ENCODE measurements around the gene PRDM15. TPM values are rescaled to one million over a fixed set of nuclear protein-coding genes. Genes with fewer than 3 reads are reported as not detected.
A peak's percentile ranks its signal among the peaks of the same experiment; 100 is the strongest.

The PRDM15 gene
- total RNA-seq, 1 donor from 2014 or later, result 12.0 TPM

GRCh38 chr21:41856572-41856971 lies 22.6 kb downstream of the PRDM15 start:
- Mint-ChIP-seq H3K9me3 (no peaks in the 10 kb centered on the region), H3K4me1 (no peaks in the 10 kb centered on the region), H3K36me3 (ENCODE audit: low read depth) (peaks cover 7% of the 10 kb centered on the region), H3K4me3 (no peak overlapping the region), H3K27me3 (ENCODE audit: low read depth) (no peaks in the 10 kb centered on the region), H3K27ac (ENCODE audit: unreplicated experiment) (peak overlapping the region; percentile 80)
- TF ChIP-seq CTCF (conservative IDR thresholded peaks at IDR 0.05), result no peak
- DNase-seq (ENCODE audit: low read depth, low spot score), result no peak

- Mint-ChIP-seq H3K27ac (ENCODE audit: unreplicated experiment) (no peak overlapping the region), H3K4me1 (peaks cover 4% of the 10 kb centered on the region), H3K4me3 (no peak overlapping the region), H3K9me3 (no peaks in the 10 kb centered on the region), H3K36me3 (ENCODE audit: low read depth) (peaks cover 10% of the 10 kb centered on the region), H3K27me3 (ENCODE audit: low read depth) (no peaks in the 10 kb centered on the region)
- no peak for TF ChIP-seq CTCF (conservative IDR thresholded peaks at IDR 0.05)
- no peak for DNase-seq (ENCODE audit: low read depth, low spot score)
Measured at GRCh38 chr21:41854426-41854995, 24.6 kb downstream of the PRDM15 start.

GRCh38 chr21:41852929-41853320 lies 26.2 kb downstream of the PRDM15 start:
- H3K27me3 Mint-ChIP-seq (ENCODE audit: low read depth), result no peaks in the 10 kb centered on the region
- H3K4me1 Mint-ChIP-seq, result peaks cover 7% of the 10 kb centered on the region
- H3K27ac Mint-ChIP-seq (ENCODE audit: unreplicated experiment), result no peak overlapping the region
- no peaks in the 10 kb centered on the region for H3K9me3 Mint-ChIP-seq
- TF ChIP-seq CTCF (conservative IDR thresholded peaks at IDR 0.05), result no peak
- DNase-seq (ENCODE audit: low read depth, low spot score), result no peak
- H3K4me3 Mint-ChIP-seq, result no peak overlapping the region
- peaks cover 10% of the 10 kb centered on the region for H3K36me3 Mint-ChIP-seq (ENCODE audit: low read depth)

- Mint-ChIP-seq H3K9me3 (no peaks in the 10 kb centered on the region), H3K27ac (ENCODE audit: unreplicated experiment) (no peak overlapping the region), H3K4me3 (no peak overlapping the region), H3K36me3 (ENCODE audit: low read depth) (peaks cover 10% of the 10 kb centered on the region), H3K4me1 (peaks cover 9% of the 10 kb centered on the region), H3K27me3 (ENCODE audit: low read depth) (no peaks in the 10 kb centered on the region)
- no peak for DNase-seq (ENCODE audit: low read depth, low spot score)
- no peak for TF ChIP-seq CTCF (conservative IDR thresholded peaks at IDR 0.05)
Measured at GRCh38 chr21:41852151-41852928, 26.8 kb downstream of the PRDM15 start.

GRCh38 chr21:41851090-41851790 lies 27.9 kb downstream of the PRDM15 start:
- Mint-ChIP-seq H3K4me3 (no peak overlapping the region), H3K4me1 (peaks cover 15% of the 10 kb centered on the region), H3K36me3 (ENCODE audit: low read depth) (peaks cover 6% of the 10 kb centered on the region), H3K9me3 (no peaks in the 10 kb centered on the region), H3K27me3 (ENCODE audit: low read depth) (no peaks in the 10 kb centered on the region), H3K27ac (ENCODE audit: unreplicated experiment) (no peak overlapping the region)
- DNase-seq (ENCODE audit: low read depth, low spot score), result no peak
- no peak for TF ChIP-seq CTCF (conservative IDR thresholded peaks at IDR 0.05)
